SH-SY5Y (cell line): ENCODE measurements around the gene FNDC5.

Experiments
- GATA2 ChIP-seq: IDR thresholded peaks from 2 replicates; pipeline ENCODE4 v1.6.1; 2011; ENCODE audit warnings: mild to moderate bottlenecking, low read depth, low read length
- GATA3 ChIP-seq: IDR thresholded peaks from 2 replicates; pipeline ENCODE4 v1.6.1; 2011; ENCODE audit warnings: low read depth, mild to moderate bottlenecking, low read length, moderate library complexity

- TF ChIP-seq GATA2 (no peak), GATA3 (no peak)
These were observed 1.8 kb downstream of the FNDC5 start for GRCh38 chr1:32868806-32869455.
